Measurements from ENCODE around the gene STH. TPM values are rescaled to one million over a fixed set of nuclear protein-coding genes. Genes with fewer than 3 reads are reported as not detected.
"Not testable (repeated sequence)": the region's sequence is repeated elsewhere in the genome, so short reads cannot be mapped to it uniquely, and the experiment has no call there.

The STH gene
- total and polyA plus RNA-seq, 3 donors from 2014 or later = 1.3 TPM; not detected in 2

DNA sequence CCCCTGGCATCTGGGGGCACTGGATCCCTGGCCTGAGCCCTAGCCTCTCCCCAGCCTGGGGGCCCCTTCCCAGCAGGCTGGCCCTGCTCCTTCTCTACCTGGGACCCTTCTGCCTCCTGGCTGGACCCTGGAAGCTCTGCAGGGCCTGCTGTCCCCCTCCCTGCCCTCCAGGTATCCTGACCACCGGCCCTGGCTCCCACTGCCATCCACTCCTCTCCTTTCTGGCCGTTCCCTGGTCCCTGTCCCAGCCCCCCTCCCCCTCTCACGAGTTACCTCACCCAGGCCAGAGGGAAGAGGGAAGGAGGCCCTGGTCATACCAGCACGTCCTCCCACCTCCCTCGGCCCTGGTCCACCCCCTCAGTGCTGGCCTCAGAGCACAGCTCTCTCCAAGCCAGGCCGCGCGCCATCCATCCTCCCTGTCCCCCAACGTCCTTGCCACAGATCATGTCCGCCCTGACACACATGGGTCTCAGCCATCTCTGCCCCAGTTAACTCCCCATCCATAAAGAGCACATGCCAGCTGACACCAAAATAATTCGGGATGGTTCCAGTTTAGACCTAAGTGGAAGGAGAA lies 13.5 kb downstream of the STH start:
- 86 to 88% methylated on average over 11 of the region's 11 CpGs for WGBS, 2 donors
- TF ChIP-seq POLR2A (IDR thresholded peaks at IDR 0.05) = no peak
- TF ChIP-seq, protein P1, sequence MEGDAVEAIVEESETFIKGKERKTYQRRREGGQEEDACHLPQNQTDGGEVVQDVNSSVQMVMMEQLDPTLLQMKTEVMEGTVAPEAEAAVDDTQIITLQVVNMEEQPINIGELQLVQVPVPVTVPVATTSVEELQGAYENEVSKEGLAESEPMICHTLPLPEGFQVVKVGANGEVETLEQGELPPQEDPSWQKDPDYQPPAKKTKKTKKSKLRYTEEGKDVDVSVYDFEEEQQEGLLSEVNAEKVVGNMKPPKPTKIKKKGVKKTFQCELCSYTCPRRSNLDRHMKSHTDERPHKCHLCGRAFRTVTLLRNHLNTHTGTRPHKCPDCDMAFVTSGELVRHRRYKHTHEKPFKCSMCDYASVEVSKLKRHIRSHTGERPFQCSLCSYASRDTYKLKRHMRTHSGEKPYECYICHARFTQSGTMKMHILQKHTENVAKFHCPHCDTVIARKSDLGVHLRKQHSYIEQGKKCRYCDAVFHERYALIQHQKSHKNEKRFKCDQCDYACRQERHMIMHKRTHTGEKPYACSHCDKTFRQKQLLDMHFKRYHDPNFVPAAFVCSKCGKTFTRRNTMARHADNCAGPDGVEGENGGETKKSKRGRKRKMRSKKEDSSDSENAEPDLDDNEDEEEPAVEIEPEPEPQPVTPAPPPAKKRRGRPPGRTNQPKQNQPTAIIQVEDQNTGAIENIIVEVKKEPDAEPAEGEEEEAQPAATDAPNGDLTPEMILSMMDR (IDR thresholded peaks at IDR 0.05) = no peak
- Histone ChIP-seq H3K36me3 (ENCODE audit: low read depth, missing control alignments) (no peaks in the 10 kb centered on the region), H3K27ac (no peak overlapping the region), H3K9me3 (no peaks in the 10 kb centered on the region), H3K27me3 (no peaks in the 10 kb centered on the region), H3K4me3 (no peak overlapping the region), H3K4me1 (no peaks in the 10 kb centered on the region)
- DNase-seq = no peak
- intact Hi-C loops (cut with DNase I; ENCODE audit: low total_unique reads) = no loop called here

DNA sequence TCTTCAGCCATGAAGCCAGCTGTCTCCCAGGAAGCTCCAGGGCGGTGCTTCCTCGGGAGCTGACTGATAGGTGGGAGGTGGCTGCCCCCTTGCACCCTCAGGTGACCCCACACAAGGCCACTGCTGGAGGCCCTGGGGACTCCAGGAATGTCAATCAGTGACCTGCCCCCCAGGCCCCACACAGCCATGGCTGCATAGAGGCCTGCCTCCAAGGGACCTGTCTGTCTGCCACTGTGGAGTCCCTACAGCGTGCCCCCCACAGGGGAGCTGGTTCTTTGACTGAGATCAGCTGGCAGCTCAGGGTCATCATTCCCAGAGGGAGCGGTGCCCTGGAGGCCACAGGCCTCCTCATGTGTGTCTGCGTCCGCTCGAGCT lies 14.1 kb downstream of the STH start:
- intact Hi-C loops (cut with DNase I; ENCODE audit: low total_unique reads) = no loop called here
- TF ChIP-seq, protein P1 (IDR thresholded peaks at IDR 0.05) = no peak
- WGBS, 2 donors = 86 to 93% methylated on average over 2 to 7 of the region's 7 CpGs
- Histone ChIP-seq H3K27ac (no peak overlapping the region), H3K9me3 (no peaks in the 10 kb centered on the region), H3K36me3 (ENCODE audit: low read depth, missing control alignments) (no peaks in the 10 kb centered on the region), H3K27me3 (no peaks in the 10 kb centered on the region), H3K4me3 (no peak overlapping the region), H3K4me1 (no peaks in the 10 kb centered on the region)
- DNase-seq = no peak

DNA sequence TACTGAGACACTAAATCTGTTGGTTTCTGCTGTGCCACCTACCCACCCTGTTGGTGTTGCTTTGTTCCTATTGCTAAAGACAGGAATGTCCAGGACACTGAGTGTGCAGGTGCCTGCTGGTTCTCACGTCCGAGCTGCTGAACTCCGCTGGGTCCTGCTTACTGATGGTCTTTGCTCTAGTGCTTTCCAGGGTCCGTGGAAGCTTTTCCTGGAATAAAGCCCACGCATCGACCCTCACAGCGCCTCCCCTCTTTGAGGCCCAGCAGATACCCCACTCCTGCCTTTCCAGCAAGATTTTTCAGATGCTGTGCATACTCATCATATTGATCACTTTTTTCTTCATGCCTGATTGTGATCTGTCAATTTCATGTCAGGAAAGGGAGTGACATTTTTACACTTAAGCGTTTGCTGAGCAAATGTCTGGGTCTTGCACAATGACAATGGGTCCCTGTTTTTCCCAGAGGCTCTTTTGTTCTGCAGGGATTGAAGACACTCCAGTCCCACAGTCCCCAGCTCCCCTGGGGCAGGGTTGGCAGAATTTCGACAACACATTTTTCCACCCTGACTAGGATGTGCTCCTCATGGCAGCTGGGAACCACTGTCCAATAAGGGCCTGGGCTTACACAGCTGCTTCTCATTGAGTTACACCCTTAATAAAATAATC lies 14.6 kb downstream of the STH start:
- WGBS, 2 donors = 84 to 86% methylated on average over 8 to 9 of the region's 9 CpGs
- no peaks in the 10 kb centered on the region for H3K27me3 ChIP-seq
- intact Hi-C loops (cut with DNase I; ENCODE audit: low total_unique reads) = no loop called here
- H3K4me1 ChIP-seq = no peaks in the 10 kb centered on the region
- TF ChIP-seq POLR2A (IDR thresholded peaks at IDR 0.05) = no peak
- TF ChIP-seq, protein P1 (IDR thresholded peaks at IDR 0.05) = no peak
- DNase-seq = no peak
- H3K36me3 ChIP-seq (ENCODE audit: low read depth, missing control alignments) = no peaks in the 10 kb centered on the region
- H3K9me3 ChIP-seq = no peaks in the 10 kb centered on the region
- no peak overlapping the region for H3K27ac ChIP-seq
- no peak overlapping the region for H3K4me3 ChIP-seq

DNA sequence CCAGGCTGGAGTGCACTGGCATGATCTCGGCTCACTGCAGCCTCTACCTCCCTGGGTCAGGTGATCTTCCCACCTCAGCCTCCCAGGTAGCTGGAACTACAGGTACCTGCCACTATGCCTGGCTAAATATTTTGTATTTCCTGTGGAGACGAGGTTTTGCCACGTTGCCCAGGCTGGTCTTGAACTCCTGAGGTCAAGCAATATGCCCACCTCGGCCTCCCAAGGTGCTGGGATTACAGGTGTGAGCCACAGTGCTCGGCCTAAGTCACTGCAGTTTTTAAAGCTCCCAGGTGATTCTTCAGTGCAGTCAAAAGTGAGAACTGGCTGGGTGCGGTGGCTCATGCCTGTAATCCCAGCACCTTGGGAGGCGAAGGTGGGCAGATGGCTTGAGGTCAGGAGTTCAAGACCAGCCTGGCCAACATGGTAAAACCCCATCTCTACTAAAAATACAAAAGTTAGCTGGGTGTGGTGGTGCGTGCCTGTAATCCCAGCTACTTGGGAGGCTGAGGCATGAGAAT lies 20.4 kb downstream of the STH start:
- 91 to 97% methylated on average over 8 of the region's 8 CpGs for WGBS, 2 donors
- H3K27ac ChIP-seq; H3K9me3 ChIP-seq; H3K4me3 ChIP-seq; H3K36me3 ChIP-seq (ENCODE audit: low read depth, missing control alignments); H3K27me3 ChIP-seq; DNase-seq; intact Hi-C loops (cut with DNase I; ENCODE audit: low total_unique reads); H3K4me1 ChIP-seq: not testable (repeated sequence)

DNA sequence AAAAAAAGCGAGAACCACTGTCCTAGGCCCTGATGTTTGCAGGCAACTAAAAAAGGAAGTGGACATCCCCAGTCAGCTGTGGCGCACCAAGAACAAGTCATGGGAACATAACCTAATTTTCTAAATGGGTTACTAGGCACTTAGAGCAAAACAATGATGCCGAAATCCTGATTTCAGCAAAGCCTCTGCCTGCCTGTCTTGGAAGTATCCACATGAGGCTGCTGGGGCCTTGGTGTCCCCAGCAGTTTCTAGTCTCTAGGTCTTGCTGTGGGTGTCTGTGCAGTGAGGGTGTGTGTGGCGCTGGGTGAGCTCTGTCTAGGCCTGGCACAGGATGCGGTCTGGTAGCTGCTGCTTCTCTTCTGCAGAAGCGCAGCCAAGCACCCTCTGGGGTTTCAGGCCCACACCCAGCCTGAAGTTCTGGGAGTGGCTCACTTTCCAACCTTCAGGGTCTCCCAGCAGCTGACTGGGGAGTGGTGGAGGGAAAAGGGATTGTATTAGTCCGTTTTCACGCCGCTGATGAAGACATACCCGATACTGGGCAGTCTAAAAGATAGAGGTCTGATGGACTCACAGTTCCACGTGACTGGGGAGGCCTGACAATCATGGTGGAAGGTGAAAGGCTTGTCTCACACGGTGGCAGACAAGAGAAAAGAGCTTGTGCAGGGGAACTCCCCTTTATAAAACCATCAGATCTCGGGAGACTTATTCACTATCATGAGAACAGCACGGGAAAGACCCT lies 21.1 kb downstream of the STH start:
- Histone ChIP-seq H3K27me3 (no peaks in the 10 kb centered on the region), H3K9me3 (no peaks in the 10 kb centered on the region), H3K4me1 (no peaks in the 10 kb centered on the region), H3K4me3 (no peak overlapping the region), H3K27ac (no peak overlapping the region), H3K36me3 (ENCODE audit: low read depth, missing control alignments) (no peaks in the 10 kb centered on the region)
- intact Hi-C loops (cut with DNase I; ENCODE audit: low total_unique reads) = no loop called here
- DNase-seq = no peak
- TF ChIP-seq POLR2A (IDR thresholded peaks at IDR 0.05) = no peak
- TF ChIP-seq, protein P1 (IDR thresholded peaks at IDR 0.05) = no peak
- 91 to 92% methylated on average over 11 to 14 of the region's 14 CpGs for WGBS, 2 donors

All from testis (tissue), 3 donors.